GM19455 (cell line): ENCODE data around the gene CHRM1.
"Not testable (repeated sequence)": the region's sequence is repeated elsewhere in the genome, so short reads cannot be mapped to it uniquely, and the experiment has no call there.

Source experiments
- ATAC-seq: cut with Tn5 transposase; IDR thresholded peaks from one replicate; pipeline ENCODE4 v1.9.1; 2021; ENCODE audit not compliant: unreplicated experiment

The CHRM1 gene

GRCh38 chr11:62921201-62921572, at the start of gene CHRM1:
CHRM1 (minus strand) TSS chr11:62921363; CDS start chr11:62911100, 10,263 bp downstream.
- ATAC-seq: no peak

DNA sequence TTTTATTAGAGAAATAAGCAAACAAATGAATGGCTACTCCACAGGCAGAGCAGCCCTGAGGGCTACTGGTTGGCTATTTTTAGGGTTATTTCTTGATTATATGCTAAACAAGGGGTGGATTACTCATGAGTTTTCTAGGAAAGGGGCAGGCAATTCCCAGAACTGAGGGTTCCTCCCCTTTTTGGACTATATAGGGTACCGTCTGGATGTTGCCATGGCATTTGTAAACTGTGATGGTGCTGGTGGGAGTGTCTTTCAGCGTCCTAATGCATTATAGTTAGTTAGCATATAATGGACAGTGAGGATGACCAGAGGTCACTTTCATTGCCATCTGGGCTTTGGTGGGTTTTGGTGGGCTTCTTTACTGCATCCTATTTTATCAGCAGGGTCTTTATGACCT, 44.4 kb upstream of the CHRM1 start:
- ATAC-seq: no peak

- no peak for ATAC-seq
Measured at GRCh38 chr11:62962391-62962790, 41.2 kb upstream of the CHRM1 start.

- ATAC-seq: no peak
Measured at GRCh38 chr11:62961017-62961570, 39.9 kb upstream of the CHRM1 start.

- ATAC-seq: no peak
Measured at GRCh38 chr11:62959422-62959980, 38.3 kb upstream of the CHRM1 start.

- no peak for ATAC-seq
Measured at GRCh38 chr11:62958547-62959421, 37.6 kb upstream of the CHRM1 start.

DNA sequence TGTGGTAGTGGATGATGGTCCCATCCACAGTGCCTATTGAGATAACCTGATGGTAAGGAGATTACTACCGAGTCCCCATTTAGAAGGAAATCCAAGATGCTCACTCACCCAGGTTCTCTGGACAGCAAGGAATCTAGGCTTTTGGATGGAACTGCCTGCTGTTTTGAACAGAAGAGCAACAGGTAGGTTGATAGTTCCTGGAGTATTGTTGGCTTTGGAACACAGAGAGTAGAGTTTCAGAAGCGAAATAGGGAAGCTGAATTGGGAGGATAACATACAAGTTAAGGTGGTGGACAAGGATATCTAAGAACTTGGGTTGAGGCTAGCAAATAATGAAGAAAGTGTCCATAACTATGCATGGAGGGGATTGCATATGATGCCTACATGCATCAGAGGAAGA, 36.0 kb upstream of the CHRM1 start:
- ATAC-seq: no peak

- no peak for ATAC-seq
Measured at GRCh38 chr11:62954478-62954877, 33.3 kb upstream of the CHRM1 start.

DNA sequence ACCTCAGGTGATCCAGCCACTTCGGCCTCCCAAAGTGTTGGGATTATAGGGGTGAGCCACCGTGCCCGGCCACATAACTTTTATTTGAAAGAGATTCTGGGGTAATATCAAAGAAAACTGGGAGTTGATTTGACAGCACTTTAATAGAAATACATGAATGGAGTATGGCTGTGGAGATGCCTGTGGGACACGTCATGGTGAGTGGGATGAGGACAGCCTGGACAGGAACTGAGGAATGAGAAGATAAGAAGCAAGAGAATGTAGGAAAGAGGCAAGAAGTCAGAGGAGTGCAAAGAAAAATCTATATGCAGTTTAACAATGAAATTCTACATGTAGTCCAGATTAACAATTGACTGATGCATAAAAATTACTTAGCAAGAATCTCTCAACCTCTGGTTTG, 32.6 kb upstream of the CHRM1 start:
- no peak for ATAC-seq

- no peak for ATAC-seq
Measured at GRCh38 chr11:62948765-62949320, 27.7 kb upstream of the CHRM1 start.

- ATAC-seq: not testable (repeated sequence)
Measured at GRCh38 chr11:62945538-62945937, 24.4 kb upstream of the CHRM1 start.

DNA sequence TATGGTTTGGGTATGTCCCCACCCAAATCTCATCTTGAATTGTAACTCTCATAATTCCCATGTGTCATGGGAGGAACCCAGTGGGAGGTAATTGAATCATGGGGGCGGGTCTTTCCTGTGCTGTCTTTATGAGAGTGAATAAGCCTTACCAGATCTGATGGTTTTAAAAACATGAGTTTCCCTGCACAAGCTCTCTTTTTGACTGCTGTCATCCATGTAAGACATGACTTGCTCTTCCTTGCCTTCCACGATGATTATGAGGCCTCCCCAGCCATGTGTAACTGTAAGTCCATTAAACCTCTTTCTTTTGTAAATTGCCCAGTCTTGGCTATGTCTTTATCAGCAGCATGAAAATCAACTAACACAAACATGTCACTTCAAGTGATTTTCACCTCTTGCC, 16.4 kb upstream of the CHRM1 start:
- ATAC-seq: not testable (repeated sequence)

DNA sequence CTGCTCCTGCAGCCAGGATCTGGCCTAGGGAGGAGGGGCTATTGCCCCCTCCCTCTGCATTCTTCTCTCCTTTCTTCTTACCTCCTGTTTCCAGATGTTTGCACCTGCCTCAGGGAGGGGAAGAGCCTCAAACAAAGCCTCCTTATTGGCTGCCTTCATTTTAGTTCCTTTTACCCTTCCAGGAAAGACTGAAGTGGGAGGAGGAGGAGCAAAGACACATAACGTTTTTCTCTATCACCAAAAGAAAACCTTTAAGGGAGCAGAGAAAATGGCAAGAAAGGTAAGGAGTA, 13.3 kb upstream of the CHRM1 start:
- ATAC-seq: no peak

DNA sequence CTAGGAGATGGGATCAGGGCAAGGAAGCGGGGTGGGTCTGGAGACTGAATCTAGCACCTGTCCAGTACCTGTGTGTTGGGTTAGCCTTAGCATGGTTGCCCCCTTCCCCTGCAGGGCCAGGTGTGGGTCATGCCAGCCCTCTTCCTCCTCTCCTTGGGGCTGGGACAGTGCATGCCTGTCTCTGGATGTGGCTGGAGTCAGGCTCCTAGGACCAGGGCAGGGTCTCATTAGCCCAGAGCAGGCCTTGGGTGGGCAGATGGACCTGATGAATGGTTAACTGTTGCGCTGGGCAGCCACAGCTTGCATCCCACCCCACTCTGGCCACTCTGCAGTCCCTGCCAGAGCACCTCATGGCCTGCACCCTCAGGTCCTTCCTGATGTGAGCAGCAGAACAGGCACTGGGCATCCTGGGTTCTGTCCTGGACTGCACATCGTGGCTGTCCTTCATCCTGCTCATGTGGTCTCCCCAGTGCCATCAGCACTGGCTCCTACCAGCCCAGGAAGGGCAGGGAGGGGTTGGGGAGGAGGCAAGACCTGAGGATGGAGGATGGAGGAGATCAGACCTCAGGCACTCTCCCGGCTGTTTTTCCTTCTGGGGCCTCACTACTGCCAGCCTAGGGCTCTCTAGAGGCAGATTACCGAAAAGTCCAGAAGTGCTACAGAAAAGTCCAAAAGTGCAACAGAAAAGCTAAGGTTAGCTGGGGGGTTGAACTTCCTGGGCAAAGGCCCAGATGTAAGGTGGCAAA, 12.8 kb upstream of the CHRM1 start:
- ATAC-seq: no peak

DNA sequence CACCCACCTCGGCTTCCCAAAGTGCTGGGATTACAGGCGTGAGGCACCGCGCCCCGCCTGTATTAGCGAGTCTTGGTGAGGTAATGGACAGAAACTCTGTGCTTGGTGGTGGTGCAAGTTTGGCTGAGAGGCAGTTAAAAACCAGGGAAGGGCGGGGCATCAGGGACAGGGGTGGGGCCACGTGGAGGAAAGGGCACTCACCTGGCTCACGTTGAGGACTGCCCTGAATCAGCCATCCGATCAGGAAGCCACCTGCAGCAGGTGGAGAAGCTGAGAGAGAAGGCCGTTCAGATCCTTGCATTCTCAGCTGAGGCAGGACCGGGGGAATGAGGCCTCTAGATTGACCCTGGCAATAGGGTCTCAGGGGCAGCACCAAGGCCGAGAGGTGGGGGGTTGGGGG, 12.1 kb upstream of the CHRM1 start:
- no peak for ATAC-seq

DNA sequence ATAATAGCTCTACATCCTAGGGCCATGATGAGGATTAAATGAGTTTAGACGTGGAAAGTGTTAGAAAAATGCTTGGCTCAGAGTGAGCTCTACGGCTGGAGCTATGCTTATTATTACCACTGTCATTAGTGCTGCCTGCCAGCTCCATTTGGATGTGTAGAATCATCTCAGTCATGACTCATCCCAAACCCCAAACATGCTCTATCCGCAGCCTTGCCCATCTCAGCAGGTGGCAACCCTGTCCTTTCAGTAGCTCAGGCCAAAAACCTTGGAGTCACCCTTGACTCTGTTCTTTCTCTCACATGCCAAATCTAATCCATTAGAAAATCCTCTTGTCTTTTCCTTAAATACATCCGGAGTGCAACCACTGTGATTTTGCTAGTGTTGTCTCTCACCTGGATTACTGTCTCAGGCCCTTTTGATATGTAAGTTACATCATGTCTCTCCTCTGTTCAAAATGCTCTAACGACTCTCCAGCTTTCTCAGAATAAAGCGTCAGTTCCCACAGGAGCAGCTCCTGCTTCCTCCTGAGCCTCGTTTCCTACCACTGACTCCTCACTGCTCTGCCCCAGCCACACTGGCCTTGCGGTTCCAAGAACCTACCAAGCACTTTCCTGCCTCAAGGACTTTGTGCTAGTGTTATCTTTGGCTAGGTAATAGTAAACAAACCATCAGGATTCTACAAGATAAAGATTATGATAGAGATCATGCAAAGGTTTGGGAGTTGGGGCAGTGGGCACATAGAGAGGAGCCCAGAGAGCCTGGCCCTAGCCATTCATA, 10.5 kb upstream of the CHRM1 start:
- no peak for ATAC-seq

GRCh38 chr11:62930666-62931065, 9.5 kb upstream of the CHRM1 start:
- no peak for ATAC-seq

GRCh38 chr11:62930157-62930556, 9.0 kb upstream of the CHRM1 start:
- ATAC-seq: no peak

DNA sequence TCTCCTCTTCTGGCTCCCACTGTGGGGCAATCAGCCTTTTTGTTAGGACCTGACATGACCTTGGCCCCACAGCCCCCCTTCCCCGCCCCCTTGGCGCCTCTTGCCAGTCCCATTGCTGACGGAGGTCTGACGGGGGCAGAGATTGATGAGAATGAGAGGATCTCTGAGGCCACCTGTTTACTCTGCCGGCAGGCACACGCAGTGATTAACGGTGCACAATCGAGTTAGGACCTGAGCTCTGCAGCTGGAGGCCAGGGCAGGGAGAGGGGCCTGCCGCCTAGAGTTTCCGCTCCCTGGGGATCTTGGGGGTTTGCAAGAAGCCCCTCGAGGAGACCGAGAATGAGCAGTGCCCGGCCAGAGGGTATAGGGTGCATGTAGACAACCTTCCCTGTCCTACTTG, 6.8 kb upstream of the CHRM1 start:
- no peak for ATAC-seq

- ATAC-seq: no peak
Measured at GRCh38 chr11:62926680-62927455, 5.7 kb upstream of the CHRM1 start.
